Natural killer cell (primary cell): ENCODE measurements around the gene MAPRE2. TPM values are rescaled to one million over a fixed set of nuclear protein-coding genes. Genes with fewer than 3 reads are reported as not detected.

ENCODE experiments used
- ATAC-seq, 3 donors: fragments of 150-1000 bp in 2 of 3; fragments of 200-7000 bp in 1 of 3; cut with Tn5 transposase; 1 replicate in 1 of 3; 2 replicates in 2 of 3; pipeline ENCODE4 v1.10.0; 2021; ENCODE audit warnings: mild to moderate bottlenecking in 2 of 3, moderate library complexity in 2 of 3
- DNase-seq, 2 donors: peaks; one replicate each; pipeline versions ENCODE4 v3.0.0 to v3.0.0-alpha.2; 2013 to 2021; ENCODE audit warnings: mixed read lengths in 1 of 2
- H3K27ac ChIP-seq: one replicate; pipeline ENCODE4 v1.5.1; 2013; ENCODE audit warnings: mild to moderate bottlenecking, low read length
- H3K27me3 ChIP-seq: one replicate; pipeline ENCODE4 v1.6.1; 2013; ENCODE audit warnings: low read length; ENCODE audit not compliant: control insufficient read depth, insufficient read depth
- H3K36me3 ChIP-seq: one replicate; pipeline ENCODE4 v1.6.1; 2013; ENCODE audit warnings: low read length; ENCODE audit not compliant: control insufficient read depth, insufficient read depth
- H3K4me1 ChIP-seq: one replicate; pipeline ENCODE4 v1.6.1; 2013; ENCODE audit warnings: low read length; ENCODE audit not compliant: control insufficient read depth, insufficient read depth
- H3K4me3 ChIP-seq: one replicate; pipeline ENCODE4 v1.5.1; 2013; ENCODE audit warnings: low read length
- H3K9me3 ChIP-seq: one replicate; pipeline ENCODE4 v1.6.1; 2013; ENCODE audit warnings: low read length; ENCODE audit not compliant: control insufficient read depth, insufficient read depth
- H3K27ac Mint-ChIP-seq, 2 donors: one replicate each; pipeline ENCODE4 v1.8.0; 2022; ENCODE audit warnings: mild to moderate bottlenecking in 2 of 2, mixed read lengths in 2 of 2, moderate library complexity in 1 of 2
- H3K27me3 Mint-ChIP-seq, 2 donors: one replicate each; pipeline ENCODE4 v1.8.0; 2022; ENCODE audit warnings: low read depth in 2 of 2, mixed read lengths in 2 of 2
- H3K36me3 Mint-ChIP-seq: one replicate; pipeline ENCODE4 v1.8.0; 2022; ENCODE audit warnings: mixed read lengths
- H3K4me1 Mint-ChIP-seq, 2 donors: one replicate each; pipeline ENCODE4 v1.8.0; 2022; ENCODE audit warnings: mixed read lengths in 2 of 2
- H3K4me3 Mint-ChIP-seq: one replicate; pipeline ENCODE4 v1.8.0; 2022; ENCODE audit warnings: mild to moderate bottlenecking, moderate library complexity, mixed read lengths
- H3K9me3 Mint-ChIP-seq, 2 donors: one replicate each; pipeline ENCODE4 v1.8.0; 2022; ENCODE audit warnings: mixed read lengths in 2 of 2
- WGBS: methylation state at CpG from one replicate; pipeline ENCODE4 v1.1.7; 2013; ENCODE audit warnings: missing lambda C conversion rate; ENCODE audit not compliant: insufficient coverage; 5-methylcytosine and 5-hydroxymethylcytosine counted together
- intact Hi-C: fragments of 100-400 bp; cut with micrococcal nuclease; formaldehyde crosslinking; loops from one replicate; pipeline ENCODE4 v1.14.2; 2022
- total RNA-seq, 4 donors: library from RNA; stranded (reverse); fragments of 120-200 nt in 1 of 4; gene quantifications; one replicate each; pipeline versions ENCODE4 v1.2.3 to v1.2.4, GENCODE V29; 2013 to 2022
- TF ChIP-seq, protein P1 (sequence below): fragments of 200-600 bp; IDR thresholded peaks from one replicate; pipeline ENCODE4 v1.8.0; 2022; ENCODE audit warnings: antibody characterized with exemption

Gene MAPRE2
- total RNA-seq, 3 donors from 2014 or later (not counting 1 experiment from before 2014, with no cell fraction given), result 159 to 283 (median 207) TPM

DNA sequence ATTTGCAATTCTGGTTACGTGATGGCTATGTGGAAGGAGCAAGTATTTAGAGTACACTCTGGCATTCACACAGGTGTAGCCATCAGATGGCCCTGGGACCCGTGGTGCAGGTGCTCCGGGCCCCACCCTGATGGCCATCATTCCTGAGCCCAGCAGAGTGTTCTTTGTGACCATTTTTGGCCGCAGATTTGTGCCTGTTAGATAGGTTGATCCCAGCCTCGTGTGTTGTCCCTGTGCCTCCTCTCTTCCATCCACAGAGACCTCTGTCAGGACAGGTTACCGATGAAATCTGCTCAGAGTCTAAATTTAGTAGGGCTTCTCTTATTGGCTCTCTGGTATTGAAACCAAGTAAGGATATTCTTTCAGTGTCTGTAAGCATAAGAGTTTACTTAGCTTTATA is 33.9 kb downstream of the MAPRE2 start:
- H3K4me1 ChIP-seq, result no peaks in the 10 kb centered on the region
- no peaks in the 10 kb centered on the region for H3K9me3 ChIP-seq
- peaks cover 26% of the 10 kb centered on the region for H3K36me3 ChIP-seq
- Mint-ChIP-seq H3K27ac (peak overlapping the region; percentile 86 to 87), H3K36me3 (peaks cover 8% of the 10 kb centered on the region), H3K27me3 (no peaks in the 10 kb centered on the region), H3K9me3 (no peaks in the 10 kb centered on the region), H3K4me1 (peaks cover 81 to 85% of the 10 kb centered on the region in 2 donors), H3K4me3 (peak overlapping the region; percentile 43)
- no peak overlapping the region for H3K27ac ChIP-seq
- TF ChIP-seq, protein P1, sequence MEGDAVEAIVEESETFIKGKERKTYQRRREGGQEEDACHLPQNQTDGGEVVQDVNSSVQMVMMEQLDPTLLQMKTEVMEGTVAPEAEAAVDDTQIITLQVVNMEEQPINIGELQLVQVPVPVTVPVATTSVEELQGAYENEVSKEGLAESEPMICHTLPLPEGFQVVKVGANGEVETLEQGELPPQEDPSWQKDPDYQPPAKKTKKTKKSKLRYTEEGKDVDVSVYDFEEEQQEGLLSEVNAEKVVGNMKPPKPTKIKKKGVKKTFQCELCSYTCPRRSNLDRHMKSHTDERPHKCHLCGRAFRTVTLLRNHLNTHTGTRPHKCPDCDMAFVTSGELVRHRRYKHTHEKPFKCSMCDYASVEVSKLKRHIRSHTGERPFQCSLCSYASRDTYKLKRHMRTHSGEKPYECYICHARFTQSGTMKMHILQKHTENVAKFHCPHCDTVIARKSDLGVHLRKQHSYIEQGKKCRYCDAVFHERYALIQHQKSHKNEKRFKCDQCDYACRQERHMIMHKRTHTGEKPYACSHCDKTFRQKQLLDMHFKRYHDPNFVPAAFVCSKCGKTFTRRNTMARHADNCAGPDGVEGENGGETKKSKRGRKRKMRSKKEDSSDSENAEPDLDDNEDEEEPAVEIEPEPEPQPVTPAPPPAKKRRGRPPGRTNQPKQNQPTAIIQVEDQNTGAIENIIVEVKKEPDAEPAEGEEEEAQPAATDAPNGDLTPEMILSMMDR, result no peak
- no peaks in the 10 kb centered on the region for H3K27me3 ChIP-seq
- no peak overlapping the region for H3K4me3 ChIP-seq
- 98% methylated on average over 6 of the region's 6 CpGs for WGBS
- intact Hi-C loops, result no loop called here
- DNase-seq, result no peak
- ATAC-seq, result no peak

DNA sequence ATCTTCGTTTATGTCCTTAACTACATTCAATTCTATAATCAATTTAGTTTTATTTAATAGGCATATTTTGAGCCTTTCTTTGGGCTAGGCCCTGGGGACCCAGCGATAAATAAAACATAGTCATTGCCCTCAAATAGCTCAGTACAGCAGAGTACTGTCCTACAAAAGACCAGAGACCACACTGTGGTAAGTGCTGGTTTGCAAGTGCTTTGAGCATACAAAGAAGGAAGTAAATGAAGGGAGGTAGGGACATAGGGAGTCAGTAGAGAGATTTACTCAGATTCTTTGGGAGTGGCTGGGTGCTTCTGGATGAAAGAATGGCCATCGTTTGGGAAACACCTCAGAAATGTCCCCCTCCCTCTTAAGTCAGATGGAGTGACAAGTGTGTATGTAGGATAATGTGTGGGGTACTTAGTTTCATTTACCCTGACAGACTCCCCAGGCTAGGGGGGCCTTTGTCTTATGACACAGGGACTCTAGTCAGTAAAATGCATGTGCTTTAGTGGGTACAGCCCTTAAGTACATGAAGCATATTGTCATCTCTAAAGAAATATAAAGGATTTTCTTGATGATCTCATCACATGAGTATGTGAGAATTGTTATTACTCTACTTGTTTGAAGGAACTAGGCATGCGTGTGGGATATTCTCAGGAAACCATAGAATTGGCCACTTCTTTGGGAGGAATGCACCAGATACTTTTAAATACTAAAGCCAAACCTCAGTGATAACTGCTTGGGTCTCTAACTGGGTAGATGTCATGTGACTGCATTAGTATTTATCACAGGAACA is 35.1 kb downstream of the MAPRE2 start:
- Mint-ChIP-seq H3K4me1 (peaks cover 77 to 80% of the 10 kb centered on the region in 2 donors), H3K9me3 (no peaks in the 10 kb centered on the region), H3K27ac (peak overlapping the region; percentile 86 to 87), H3K4me3 (peak overlapping the region; percentile 43), H3K36me3 (peaks cover 8% of the 10 kb centered on the region), H3K27me3 (no peaks in the 10 kb centered on the region)
- DNase-seq (no peak), ATAC-seq (peak; percentile 43 to 58 (median 57))
- WGBS, result 84% methylated on average over 2 of the region's 4 CpGs
- Histone ChIP-seq H3K4me1 (no peaks in the 10 kb centered on the region), H3K27me3 (no peaks in the 10 kb centered on the region), H3K4me3 (no peak overlapping the region), H3K36me3 (peaks cover 16% of the 10 kb centered on the region), H3K27ac (no peak overlapping the region), H3K9me3 (no peaks in the 10 kb centered on the region)
- TF ChIP-seq, protein P1, result no peak
- intact Hi-C loops, result no loop called here

DNA sequence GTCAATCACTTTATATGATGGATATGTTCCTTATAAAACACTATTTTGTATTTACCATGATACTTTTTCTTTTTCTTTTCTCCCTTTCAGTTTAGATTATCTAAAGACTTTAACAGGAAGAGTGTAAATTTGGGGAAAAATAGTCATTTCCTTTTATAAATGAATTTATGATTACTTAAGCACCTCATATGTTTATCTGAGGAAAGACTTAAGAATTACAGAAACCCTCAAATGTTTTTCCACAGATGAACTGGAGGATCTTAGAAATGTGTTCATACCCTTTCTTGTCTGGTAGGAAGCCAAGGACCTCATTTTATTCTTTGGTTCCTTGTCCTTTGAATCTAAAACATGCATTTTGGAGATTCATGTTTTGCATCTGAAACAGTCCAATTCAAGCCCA is 36.7 kb downstream of the MAPRE2 start:
- Mint-ChIP-seq H3K27ac (peak overlapping the region in 1 of 2 donors; percentile 86), H3K36me3 (peaks cover 8% of the 10 kb centered on the region), H3K4me3 (no peak overlapping the region), H3K9me3 (no peaks in the 10 kb centered on the region), H3K4me1 (peaks cover 73 to 78% of the 10 kb centered on the region in 2 donors), H3K27me3 (no peaks in the 10 kb centered on the region)
- Histone ChIP-seq H3K4me1 (no peaks in the 10 kb centered on the region), H3K27ac (no peak overlapping the region), H3K27me3 (no peaks in the 10 kb centered on the region), H3K4me3 (no peak overlapping the region), H3K36me3 (peaks cover 10% of the 10 kb centered on the region), H3K9me3 (no peaks in the 10 kb centered on the region)
- TF ChIP-seq, protein P1, result no peak
- no peak for DNase-seq
- intact Hi-C loops, result no loop called here
- no peak for ATAC-seq

DNA sequence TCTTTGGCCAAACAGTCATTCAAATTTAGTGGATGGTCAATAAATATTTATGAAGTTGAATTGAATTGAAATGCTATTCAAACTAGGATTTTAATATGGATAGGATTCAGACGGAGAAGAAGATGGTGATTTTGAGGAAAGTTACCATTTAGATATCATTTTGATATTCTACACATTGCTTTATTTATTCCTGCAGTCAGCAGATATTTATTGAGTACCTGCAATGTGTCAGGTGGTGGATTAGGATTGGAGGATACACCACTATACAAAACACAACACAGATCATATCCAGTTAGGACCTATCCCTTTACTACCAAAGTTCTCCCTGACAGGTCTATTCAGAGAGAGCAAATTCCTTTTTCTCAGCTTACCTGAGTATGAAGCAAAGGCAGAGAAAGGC is 38.8 kb downstream of the MAPRE2 start:
- H3K4me3 Mint-ChIP-seq, result no peak overlapping the region
- no peaks in the 10 kb centered on the region for H3K9me3 Mint-ChIP-seq
- Histone ChIP-seq H3K4me1 (no peaks in the 10 kb centered on the region), H3K4me3 (no peak overlapping the region), H3K27ac (no peak overlapping the region), H3K27me3 (no peaks in the 10 kb centered on the region), H3K9me3 (no peaks in the 10 kb centered on the region), H3K36me3 (peaks cover 6% of the 10 kb centered on the region)
- intact Hi-C loops, result no loop called here
- peaks cover 69 to 82% of the 10 kb centered on the region in 2 donors for H3K4me1 Mint-ChIP-seq
- ATAC-seq (no peak), DNase-seq (no peak)
- H3K27me3 Mint-ChIP-seq, result no peaks in the 10 kb centered on the region
- no CpG with 5 or more reads among the region's 1 CpG for WGBS
- peak overlapping the region in 1 of 2 donors; percentile 86 for H3K27ac Mint-ChIP-seq
- TF ChIP-seq, protein P1, result no peak
- peaks cover 8% of the 10 kb centered on the region for H3K36me3 Mint-ChIP-seq
